Ascending aorta (tissue), 2 donors: ENCODE results near the gene ELMO1. TPM values are rescaled to one million over a fixed set of nuclear protein-coding genes. Genes with fewer than 3 reads are reported as not detected.

Source experiments
- DNase-seq, 2 donors: peaks; one replicate each; pipeline ENCODE4 v3.0.0-alpha.2; 2019; ENCODE audit warnings: low spot score in 2 of 2
- H3K27ac ChIP-seq, 2 donors: fragments of 200-600 bp; sonication (generic); one replicate each; pipeline ENCODE4 v1.5.1; 2016 to 2017; ENCODE audit warnings: mild to moderate bottlenecking in 1 of 2
- H3K27me3 ChIP-seq: fragments of 200-600 bp; sonication (generic); one replicate; pipeline ENCODE4 v1.5.1; 2017
- H3K36me3 ChIP-seq, 2 donors: fragments of 200-600 bp; sonication (generic); one replicate each; pipeline ENCODE4 v1.5.1; 2016
- H3K4me1 ChIP-seq, 2 donors: fragments of 200-600 bp; sonication (generic); one replicate each; pipeline ENCODE4 v1.5.1; 2016 to 2017; ENCODE audit warnings: mild to moderate bottlenecking in 1 of 2
- H3K4me3 ChIP-seq, 2 donors: fragments of 200-600 bp; sonication (generic); one replicate each; pipeline ENCODE4 v1.5.1; 2016 to 2017; ENCODE audit warnings: mild to moderate bottlenecking in 1 of 2
- H3K9me3 ChIP-seq, 2 donors: fragments of 200-600 bp; sonication (generic); one replicate each; pipeline ENCODE4 v1.5.1; 2016
- intact Hi-C: fragments of 100-400 bp; cut with DNase I; formaldehyde crosslinking; loops from one replicate; pipeline ENCODE4 v1.15.1; 2023
- total RNA-seq: library from RNA; depleted of rRNA; stranded (reverse); fragments of >200 nt; gene quantifications from one replicate; pipeline ENCODE4 v1.1.0, GENCODE V29; 2016
- TF ChIP-seq, protein P1 (sequence below), 3 experiments: fragments of 200-600 bp in 2 of 3; fragments of 450-650 bp in 1 of 3; sonication (generic) in 2 of 3; IDR thresholded peaks; one replicate each; pipeline ENCODE4 v1.5.1; 2016 to 2019; ENCODE audit warnings: antibody characterized with exemption in 3 of 3, mild to moderate bottlenecking in 1 of 3, moderate library complexity in 1 of 3

ELMO1 gene
- total RNA-seq, 1 donor from 2014 or later = 40.8 TPM

DNA sequence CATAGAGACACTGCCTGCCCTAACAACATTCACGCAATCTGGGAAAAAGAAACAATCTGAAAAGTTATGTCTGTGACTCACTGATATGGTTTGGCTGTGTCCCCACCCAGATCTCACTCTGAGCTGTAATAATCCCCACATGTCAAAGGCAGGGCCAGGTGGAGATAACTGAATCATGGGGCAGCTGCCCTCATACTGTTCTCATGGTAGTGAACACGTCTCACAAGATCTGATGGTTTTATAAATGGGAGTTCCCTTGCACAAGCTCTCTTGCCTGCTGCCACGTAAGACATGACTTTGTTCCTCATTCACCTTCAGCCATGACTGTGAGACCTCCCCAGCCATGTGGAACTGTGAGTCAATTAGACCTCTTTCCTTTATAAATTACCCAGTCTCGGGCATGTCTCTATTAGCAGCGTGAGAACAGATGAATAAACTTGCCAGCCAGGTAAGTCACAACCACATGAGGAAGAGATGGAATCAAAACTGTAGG lies 382.8 kb downstream of the ELMO1 start:
- intact Hi-C loops = no loop called here
- no peak for DNase-seq
- H3K4me1 ChIP-seq = no peaks in the 10 kb centered on the region
- no peaks in the 10 kb centered on the region for H3K27me3 ChIP-seq
- TF ChIP-seq, protein P1, sequence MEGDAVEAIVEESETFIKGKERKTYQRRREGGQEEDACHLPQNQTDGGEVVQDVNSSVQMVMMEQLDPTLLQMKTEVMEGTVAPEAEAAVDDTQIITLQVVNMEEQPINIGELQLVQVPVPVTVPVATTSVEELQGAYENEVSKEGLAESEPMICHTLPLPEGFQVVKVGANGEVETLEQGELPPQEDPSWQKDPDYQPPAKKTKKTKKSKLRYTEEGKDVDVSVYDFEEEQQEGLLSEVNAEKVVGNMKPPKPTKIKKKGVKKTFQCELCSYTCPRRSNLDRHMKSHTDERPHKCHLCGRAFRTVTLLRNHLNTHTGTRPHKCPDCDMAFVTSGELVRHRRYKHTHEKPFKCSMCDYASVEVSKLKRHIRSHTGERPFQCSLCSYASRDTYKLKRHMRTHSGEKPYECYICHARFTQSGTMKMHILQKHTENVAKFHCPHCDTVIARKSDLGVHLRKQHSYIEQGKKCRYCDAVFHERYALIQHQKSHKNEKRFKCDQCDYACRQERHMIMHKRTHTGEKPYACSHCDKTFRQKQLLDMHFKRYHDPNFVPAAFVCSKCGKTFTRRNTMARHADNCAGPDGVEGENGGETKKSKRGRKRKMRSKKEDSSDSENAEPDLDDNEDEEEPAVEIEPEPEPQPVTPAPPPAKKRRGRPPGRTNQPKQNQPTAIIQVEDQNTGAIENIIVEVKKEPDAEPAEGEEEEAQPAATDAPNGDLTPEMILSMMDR (IDR thresholded peaks at IDR 0.05) = no peak
- no peak overlapping the region for H3K4me3 ChIP-seq
- H3K27ac ChIP-seq = no peak overlapping the region
- no peaks in the 10 kb centered on the region for H3K36me3 ChIP-seq
- H3K9me3 ChIP-seq = no peaks in the 10 kb centered on the region

DNA sequence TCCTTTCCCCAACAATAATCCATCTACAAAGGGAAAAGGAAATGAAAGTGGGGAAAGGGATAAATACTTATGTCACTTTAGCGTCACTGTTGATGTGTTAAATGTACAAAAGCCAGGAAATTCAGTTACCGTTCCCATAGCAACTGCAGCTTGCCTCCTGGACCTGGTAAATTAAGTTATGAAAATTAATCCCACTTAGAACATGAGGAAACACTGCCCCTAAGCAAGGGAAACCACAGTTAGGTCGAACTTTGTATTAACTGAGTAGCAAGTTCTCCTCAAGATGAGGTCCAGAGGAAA lies 386.2 kb downstream of the ELMO1 start:
- peaks cover 0 to 2% of the 10 kb centered on the region in 2 donors for H3K4me1 ChIP-seq
- no peak for DNase-seq
- TF ChIP-seq, protein P1 (IDR thresholded peaks at IDR 0.05) = no peak
- H3K27ac ChIP-seq = no peak overlapping the region
- H3K9me3 ChIP-seq = no peaks in the 10 kb centered on the region
- no peaks in the 10 kb centered on the region for H3K36me3 ChIP-seq
- no peaks in the 10 kb centered on the region for H3K27me3 ChIP-seq
- intact Hi-C loops = no loop called here
- no peak overlapping the region for H3K4me3 ChIP-seq

DNA sequence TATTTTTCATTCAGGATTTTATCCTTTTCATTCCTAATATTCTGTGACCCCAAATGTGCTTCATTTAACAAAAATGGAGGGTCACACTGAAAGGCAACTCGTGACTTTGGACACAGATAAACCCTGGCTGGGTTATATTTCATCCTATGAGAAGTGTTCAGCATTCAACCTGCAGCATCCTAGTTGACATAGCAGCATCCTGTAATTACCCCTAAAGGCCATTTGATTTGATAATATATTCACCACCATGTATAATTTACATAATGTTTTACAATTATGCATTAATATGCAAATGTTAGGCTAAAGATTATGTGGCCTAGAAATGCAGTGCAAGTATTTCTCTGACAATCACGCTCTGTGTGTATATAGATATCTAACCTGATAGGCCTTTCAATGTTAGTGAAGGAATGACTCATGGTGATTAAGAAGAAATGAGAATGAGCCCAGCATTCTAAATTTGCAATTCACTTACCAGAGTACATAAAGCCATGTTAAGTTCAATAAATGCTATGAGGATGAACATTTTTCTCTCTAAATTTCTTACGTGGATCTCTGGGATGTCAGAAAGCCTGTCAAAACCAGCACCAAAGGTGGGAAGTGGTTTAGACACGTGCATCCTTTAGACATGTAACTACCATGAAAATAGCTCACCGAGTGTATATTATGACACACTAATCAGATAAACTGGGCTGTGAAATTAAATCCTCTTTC lies 386.7 kb downstream of the ELMO1 start:
- Histone ChIP-seq H3K9me3 (no peaks in the 10 kb centered on the region), H3K27me3 (no peaks in the 10 kb centered on the region), H3K4me3 (no peak overlapping the region), H3K27ac (no peak overlapping the region), H3K4me1 (peaks cover 0 to 2% of the 10 kb centered on the region in 2 donors), H3K36me3 (no peaks in the 10 kb centered on the region)
- intact Hi-C loops = no loop called here
- TF ChIP-seq, protein P1 (IDR thresholded peaks at IDR 0.05) = no peak
- no peak for DNase-seq

DNA sequence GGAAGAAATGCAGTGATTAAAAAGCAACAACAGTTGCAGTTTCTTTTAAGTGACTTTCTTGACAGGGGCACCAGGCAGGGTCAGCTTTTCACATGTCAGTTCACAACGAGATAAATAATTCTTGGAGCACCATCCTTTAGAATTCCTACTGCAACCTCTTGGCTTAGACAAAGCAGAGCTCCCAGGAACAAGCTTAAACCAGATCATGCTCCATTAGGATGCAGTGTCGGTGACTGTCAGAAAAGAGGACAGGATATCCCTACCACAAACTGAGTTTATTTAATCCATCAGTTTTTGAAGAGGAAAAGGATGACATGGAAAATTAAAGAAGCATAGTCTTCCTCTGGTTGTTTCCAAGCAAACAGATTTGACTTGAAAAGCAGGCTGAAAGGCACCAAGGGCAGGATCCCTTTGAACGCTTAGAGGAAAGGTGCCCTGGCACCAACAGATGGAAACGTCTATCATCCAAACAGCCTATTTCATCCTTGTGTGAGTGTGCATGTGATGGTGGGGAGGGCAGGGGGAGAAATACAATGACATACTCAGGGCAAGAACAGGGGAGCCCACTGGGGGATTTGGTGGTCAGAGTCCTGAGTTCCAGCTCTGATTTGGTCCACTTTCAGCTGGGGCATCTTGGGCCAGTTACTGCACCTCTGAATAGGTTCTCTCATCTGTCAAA lies 392.3 kb downstream of the ELMO1 start:
- H3K27ac ChIP-seq = no peak overlapping the region
- H3K9me3 ChIP-seq = no peaks in the 10 kb centered on the region
- no peak overlapping the region for H3K4me3 ChIP-seq
- no peak for DNase-seq
- intact Hi-C loops = no loop called here
- no peaks in the 10 kb centered on the region for H3K27me3 ChIP-seq
- no peaks in the 10 kb centered on the region for H3K36me3 ChIP-seq
- H3K4me1 ChIP-seq = peaks cover 0 to 2% of the 10 kb centered on the region in 2 donors
- TF ChIP-seq, protein P1 (IDR thresholded peaks at IDR 0.05) = no peak

DNA sequence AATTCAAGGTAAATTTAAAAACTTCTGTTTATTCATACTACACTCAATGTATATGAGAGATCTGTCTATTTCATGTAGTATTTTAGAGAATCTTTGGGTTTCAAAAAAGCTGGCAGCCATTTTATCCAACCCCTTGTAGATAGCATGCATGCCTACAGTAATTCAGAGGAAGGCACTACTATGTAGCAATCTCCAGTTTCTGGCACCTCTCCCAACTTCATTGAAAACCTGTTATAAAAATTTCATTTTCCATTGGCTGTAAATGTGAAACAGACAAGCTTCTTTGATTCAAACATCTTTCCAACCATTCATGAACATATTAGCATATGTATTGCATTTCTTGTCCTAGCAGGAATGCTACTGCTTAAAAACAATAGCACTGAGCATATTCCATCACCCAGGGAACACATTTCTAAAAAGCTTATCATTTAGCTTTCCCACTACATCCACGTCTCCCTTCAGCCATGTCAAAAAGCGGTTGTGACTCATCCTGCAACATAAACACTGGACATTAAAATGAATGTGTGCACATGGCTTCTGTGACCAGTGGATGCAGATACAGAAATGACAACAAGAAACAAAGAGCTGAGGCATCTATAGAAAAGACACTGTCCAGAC lies 393.9 kb downstream of the ELMO1 start:
- H3K27me3 ChIP-seq = no peaks in the 10 kb centered on the region
- no peak for DNase-seq
- TF ChIP-seq, protein P1 (IDR thresholded peaks at IDR 0.05) = no peak
- H3K36me3 ChIP-seq = no peaks in the 10 kb centered on the region
- H3K4me1 ChIP-seq = peaks cover 0 to 2% of the 10 kb centered on the region in 2 donors
- intact Hi-C loops = no loop called here
- no peaks in the 10 kb centered on the region for H3K9me3 ChIP-seq
- H3K4me3 ChIP-seq = no peak overlapping the region
- H3K27ac ChIP-seq = no peak overlapping the region
